ENCODE measurements around the gene DEXI.

DEXI gene

DNA sequence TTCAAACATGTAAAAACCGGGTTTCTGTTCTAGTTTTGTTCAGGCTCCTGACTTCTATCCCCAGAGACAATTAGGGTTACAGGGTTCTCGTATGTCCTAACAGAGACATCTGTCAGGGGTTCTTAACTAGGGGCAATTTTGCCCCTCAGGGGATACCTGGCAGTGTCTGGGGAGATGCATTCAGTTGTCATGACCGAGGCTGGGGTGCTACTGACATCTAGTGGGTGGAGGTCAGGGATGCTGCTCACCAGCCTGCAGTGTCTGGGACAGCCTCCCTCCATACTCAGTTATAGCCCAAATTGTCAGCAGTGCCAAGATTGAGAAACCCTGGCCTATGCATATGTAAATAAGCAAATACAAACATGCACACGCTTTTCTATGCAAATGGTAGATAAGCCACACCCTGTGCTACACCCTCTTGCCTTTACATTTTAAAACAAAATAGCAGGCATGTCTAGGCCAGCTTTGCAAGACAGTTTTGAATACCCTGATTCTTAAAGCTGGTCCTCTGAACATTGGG is 39.5 kb upstream of the DEXI start:
- no peak overlapping the region for H3K27ac ChIP-seq (ENCODE audit: low read depth, low read length)
- no peak overlapping the region for H3K4me2 ChIP-seq (ENCODE audit: low read depth, low read length, poor library complexity, severe bottlenecking)
- no peak overlapping the region for H3K9ac ChIP-seq (ENCODE audit: low read length)
- H3K36me3 ChIP-seq (ENCODE audit: low read length), result no peaks in the 10 kb centered on the region
- no peaks in the 10 kb centered on the region for H4K20me1 ChIP-seq (ENCODE audit: low read depth, low read length)
- H3K79me2 ChIP-seq (ENCODE audit: insufficient read depth, low read length), result no peaks in the 10 kb centered on the region
- no peaks in the 10 kb centered on the region; the same call in 1 of the 2 replicates for H3F3A ChIP-seq (ENCODE audit: insufficient read depth)
- H3K27me3 ChIP-seq (ENCODE audit: low read length), result no peaks in the 10 kb centered on the region
- TF ChIP-seq, protein P1, sequence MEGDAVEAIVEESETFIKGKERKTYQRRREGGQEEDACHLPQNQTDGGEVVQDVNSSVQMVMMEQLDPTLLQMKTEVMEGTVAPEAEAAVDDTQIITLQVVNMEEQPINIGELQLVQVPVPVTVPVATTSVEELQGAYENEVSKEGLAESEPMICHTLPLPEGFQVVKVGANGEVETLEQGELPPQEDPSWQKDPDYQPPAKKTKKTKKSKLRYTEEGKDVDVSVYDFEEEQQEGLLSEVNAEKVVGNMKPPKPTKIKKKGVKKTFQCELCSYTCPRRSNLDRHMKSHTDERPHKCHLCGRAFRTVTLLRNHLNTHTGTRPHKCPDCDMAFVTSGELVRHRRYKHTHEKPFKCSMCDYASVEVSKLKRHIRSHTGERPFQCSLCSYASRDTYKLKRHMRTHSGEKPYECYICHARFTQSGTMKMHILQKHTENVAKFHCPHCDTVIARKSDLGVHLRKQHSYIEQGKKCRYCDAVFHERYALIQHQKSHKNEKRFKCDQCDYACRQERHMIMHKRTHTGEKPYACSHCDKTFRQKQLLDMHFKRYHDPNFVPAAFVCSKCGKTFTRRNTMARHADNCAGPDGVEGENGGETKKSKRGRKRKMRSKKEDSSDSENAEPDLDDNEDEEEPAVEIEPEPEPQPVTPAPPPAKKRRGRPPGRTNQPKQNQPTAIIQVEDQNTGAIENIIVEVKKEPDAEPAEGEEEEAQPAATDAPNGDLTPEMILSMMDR (IDR thresholded peaks at IDR 0.05; ENCODE audit: insufficient read depth, low read length, poor library complexity, severe bottlenecking), result peak; percentile 50
- TF ChIP-seq EZH2phosphoT487 (conservative IDR thresholded peaks at IDR 0.05; ENCODE audit: low read length), result no peak
- H2AFZ ChIP-seq (ENCODE audit: low read depth, low read length, severe bottlenecking), result peak overlapping the region; percentile 65
- no peaks in the 10 kb centered on the region for H3K9me3 ChIP-seq (ENCODE audit: insufficient read depth, low read length)
- no peaks in the 10 kb centered on the region for H3K9me2 ChIP-seq (replicated peaks; ENCODE audit: insufficient read depth, low read length)
- H3K4me3 ChIP-seq (ENCODE audit: insufficient read depth, low read length, poor library complexity, severe bottlenecking), result no peak overlapping the region

DNA sequence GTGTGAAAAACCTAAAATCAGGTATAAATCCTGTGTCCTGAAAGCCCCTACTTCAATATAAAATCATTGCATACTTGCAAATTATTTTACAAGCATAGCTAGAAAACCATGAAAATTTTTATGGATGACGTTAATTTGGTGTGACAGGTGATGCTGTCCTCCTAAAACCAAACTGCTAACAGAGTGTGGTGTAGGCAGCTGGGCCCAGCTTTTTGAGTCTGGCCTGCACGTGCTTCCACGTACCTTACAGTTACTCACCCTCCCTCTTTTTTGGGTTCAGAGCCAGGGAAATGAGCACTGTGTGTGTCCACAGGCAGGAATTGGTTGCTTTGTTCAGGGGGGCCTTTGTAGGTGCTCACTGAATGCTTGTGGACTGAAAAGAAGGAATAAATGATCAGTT is 38.5 kb upstream of the DEXI start:
- H3K27me3 ChIP-seq (ENCODE audit: low read length), result no peaks in the 10 kb centered on the region
- H3K9me3 ChIP-seq (ENCODE audit: insufficient read depth, low read length), result no peaks in the 10 kb centered on the region
- no peak overlapping the region for H3K4me3 ChIP-seq (ENCODE audit: insufficient read depth, low read length, poor library complexity, severe bottlenecking)
- no peaks in the 10 kb centered on the region for H3K9me2 ChIP-seq (replicated peaks; ENCODE audit: insufficient read depth, low read length)
- no peak overlapping the region for H2AFZ ChIP-seq (ENCODE audit: low read depth, low read length, severe bottlenecking)
- no peaks in the 10 kb centered on the region for H3K79me2 ChIP-seq (ENCODE audit: insufficient read depth, low read length)
- H3K4me2 ChIP-seq (ENCODE audit: low read depth, low read length, poor library complexity, severe bottlenecking), result no peak overlapping the region
- no peak overlapping the region for H3K27ac ChIP-seq (ENCODE audit: low read depth, low read length)
- no peaks in the 10 kb centered on the region; the same call in 1 of the 2 replicates for H3F3A ChIP-seq (ENCODE audit: insufficient read depth)
- H4K20me1 ChIP-seq (ENCODE audit: low read depth, low read length), result no peaks in the 10 kb centered on the region
- TF ChIP-seq, protein P1 (IDR thresholded peaks at IDR 0.05; ENCODE audit: insufficient read depth, low read length, poor library complexity, severe bottlenecking), result no peak
- no peak for TF ChIP-seq EZH2phosphoT487 (conservative IDR thresholded peaks at IDR 0.05; ENCODE audit: low read length)
- H3K36me3 ChIP-seq (ENCODE audit: low read length), result no peaks in the 10 kb centered on the region
- H3K9ac ChIP-seq (ENCODE audit: low read length), result no peak overlapping the region

DNA sequence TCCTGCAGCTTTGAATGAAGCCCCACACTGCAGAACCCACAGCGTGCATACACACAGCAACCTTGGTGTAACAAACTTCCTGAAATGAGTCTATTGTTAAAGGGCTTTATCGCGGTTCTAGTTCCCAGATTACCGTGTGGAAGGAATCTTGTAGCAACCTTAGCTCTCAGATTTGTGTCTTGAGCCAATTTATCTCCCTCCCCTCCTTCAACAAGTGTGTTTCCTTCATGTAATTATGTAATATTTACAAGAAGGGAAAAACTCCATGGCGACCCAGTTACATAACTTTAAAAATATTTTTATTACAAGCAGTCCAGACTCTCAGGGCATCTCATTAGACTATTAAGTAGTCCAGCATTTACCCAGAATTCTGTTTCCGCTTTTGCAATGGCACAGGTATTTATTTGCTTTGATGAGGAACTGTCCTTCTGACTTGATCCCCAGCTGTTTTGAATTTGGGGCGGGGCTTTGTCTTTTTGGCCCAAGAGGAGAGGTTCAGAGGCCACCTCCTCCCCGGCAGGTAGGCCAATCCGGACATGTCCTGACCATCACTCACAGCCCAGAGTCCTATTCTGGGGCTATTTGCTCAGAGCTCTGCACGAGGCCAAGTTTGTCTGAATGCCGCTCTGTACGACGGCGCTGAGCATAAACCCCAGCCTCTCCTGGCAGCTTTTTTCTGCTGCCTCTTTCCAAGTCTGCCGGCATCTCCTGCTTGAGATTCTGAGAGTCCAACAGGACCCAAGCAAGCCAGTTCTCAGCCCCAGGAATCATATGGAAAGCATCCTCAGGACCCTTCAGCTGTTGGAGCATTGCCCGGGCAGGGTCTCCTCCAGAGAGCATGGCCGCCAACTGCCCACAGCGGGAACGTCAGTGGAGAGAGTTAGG is 37.7 kb upstream of the DEXI start:
- H3K9me2 ChIP-seq (replicated peaks; ENCODE audit: insufficient read depth, low read length), result no peaks in the 10 kb centered on the region
- H3K4me2 ChIP-seq (ENCODE audit: low read depth, low read length, poor library complexity, severe bottlenecking), result no peak overlapping the region
- H3K79me2 ChIP-seq (ENCODE audit: insufficient read depth, low read length), result no peaks in the 10 kb centered on the region
- H3K27ac ChIP-seq (ENCODE audit: low read depth, low read length), result no peak overlapping the region
- H3K9ac ChIP-seq (ENCODE audit: low read length), result no peak overlapping the region
- H4K20me1 ChIP-seq (ENCODE audit: low read depth, low read length), result no peaks in the 10 kb centered on the region
- no peak for TF ChIP-seq EZH2phosphoT487 (conservative IDR thresholded peaks at IDR 0.05; ENCODE audit: low read length)
- TF ChIP-seq, protein P1 (IDR thresholded peaks at IDR 0.05; ENCODE audit: insufficient read depth, low read length, poor library complexity, severe bottlenecking), result no peak
- no peaks in the 10 kb centered on the region for H3K9me3 ChIP-seq (ENCODE audit: insufficient read depth, low read length)
- H3F3A ChIP-seq (ENCODE audit: insufficient read depth), result no peaks in the 10 kb centered on the region; the same call in 1 of the 2 replicates
- no peak overlapping the region for H3K4me3 ChIP-seq (ENCODE audit: insufficient read depth, low read length, poor library complexity, severe bottlenecking)
- no peaks in the 10 kb centered on the region for H3K27me3 ChIP-seq (ENCODE audit: low read length)
- no peak overlapping the region for H2AFZ ChIP-seq (ENCODE audit: low read depth, low read length, severe bottlenecking)
- H3K36me3 ChIP-seq (ENCODE audit: low read length), result no peaks in the 10 kb centered on the region
